Right renal pelvis (tissue), 4 donors: Measurements from ENCODE around the gene NUP98. TPM values are rescaled to one million over a fixed set of nuclear protein-coding genes. Genes with fewer than 3 reads are reported as not detected.

Experiments used
- DNase-seq, 4 donors: peaks; one replicate each; pipeline ENCODE4 v3.0.0-alpha.2; 2013; ENCODE audit warnings: low read depth in 4 of 4, low spot score in 3 of 4, missing footprints in 1 of 4
- polyA plus RNA-seq, 4 donors: library from polyadenylated mRNA; unstranded; fragments of 120-200 nt; gene quantifications; one replicate each; pipeline ENCODE4 v1.2.1, GENCODE V29; 2013; ENCODE audit not compliant: insufficient read length in 4 of 4

NUP98 gene
- polyA plus RNA-seq, 4 donors, result 60.2 to 63.0 (median 61.3) TPM

GRCh38 chr11:3738723-3739122 lies 58.6 kb downstream of the NUP98 start:
- no peak for DNase-seq

DNA sequence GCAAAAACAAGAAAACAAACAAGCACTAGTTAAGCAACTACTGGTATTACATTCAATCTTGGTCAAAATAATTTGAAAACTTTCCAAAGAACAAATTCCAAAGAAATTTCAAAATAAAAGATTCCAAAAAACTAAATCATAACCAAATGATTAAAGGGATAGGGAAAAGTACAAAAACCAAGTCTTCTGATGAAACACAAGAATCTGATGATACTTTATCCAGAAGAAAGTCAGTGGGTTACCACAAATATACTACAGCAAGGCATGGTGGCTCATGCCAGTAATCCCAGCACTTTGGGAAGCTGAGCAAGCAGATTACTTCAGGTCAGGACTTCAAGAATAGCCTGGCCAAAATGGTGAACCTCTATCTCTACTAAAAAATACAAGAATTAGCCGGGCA lies 59.1 kb downstream of the NUP98 start:
- no peak for DNase-seq

- no peak for DNase-seq
Observed at GRCh38 chr11:3737386-3737933, 59.9 kb downstream of the NUP98 start.

DNA sequence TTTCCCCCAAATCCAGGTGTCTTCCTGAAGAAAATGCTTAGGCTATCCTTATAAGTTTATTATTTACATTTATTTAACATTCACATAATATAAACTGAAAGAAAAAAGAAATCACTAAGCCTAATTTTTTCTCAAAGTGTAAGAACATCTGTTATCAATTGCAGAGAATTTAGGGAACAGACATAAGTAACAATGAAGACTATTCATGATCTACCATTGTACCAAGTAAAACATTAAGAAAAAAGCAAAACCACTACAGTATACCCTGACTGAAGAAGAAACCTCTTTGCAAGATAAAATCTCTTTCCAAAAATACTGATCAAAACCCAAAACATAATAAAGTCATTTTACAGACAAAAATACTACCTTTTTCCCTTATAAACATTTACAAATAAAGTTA lies 60.5 kb downstream of the NUP98 start:
- DNase-seq, result no peak

- DNase-seq, result no peak
Observed at GRCh38 chr11:3735827-3736226, 61.5 kb downstream of the NUP98 start.

GRCh38 chr11:3732671-3733436 lies 64.5 kb downstream of the NUP98 start:
- no peak for DNase-seq

DNA sequence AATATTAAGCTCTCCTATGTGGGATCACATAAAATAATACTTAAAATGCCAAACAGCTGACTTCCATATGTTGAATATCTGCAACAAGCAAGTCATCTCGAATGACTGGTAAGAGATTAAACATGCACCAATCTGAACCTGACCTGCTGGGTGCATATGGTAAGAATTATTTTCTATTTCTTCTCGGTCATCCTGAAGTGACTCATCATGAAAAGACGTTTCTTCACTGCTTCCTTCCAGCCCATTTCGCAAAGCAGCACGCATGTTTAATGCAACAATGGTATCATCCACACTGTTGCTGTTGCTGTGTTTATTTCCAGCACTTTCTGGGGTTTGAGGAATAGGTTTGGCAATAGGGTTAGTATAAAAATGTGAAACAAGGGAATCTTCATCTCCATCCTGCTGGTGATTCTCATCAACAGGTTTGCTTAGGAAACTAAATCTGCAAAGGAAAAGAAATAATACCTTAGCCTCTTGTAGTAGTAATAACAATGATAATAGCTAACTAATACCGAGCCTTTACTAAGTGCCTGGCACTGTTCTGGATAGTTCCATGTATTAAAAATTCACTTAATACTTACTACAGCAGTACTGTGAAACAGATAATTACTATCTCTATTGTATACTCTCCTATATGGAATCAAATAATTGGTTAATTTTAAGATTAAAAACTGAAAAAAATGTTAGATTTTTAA lies 74.2 kb downstream of the NUP98 start:
- DNase-seq, result no peak

- no peak for DNase-seq
Observed at GRCh38 chr11:3722100-3722499, 75.3 kb downstream of the NUP98 start.

- no peak for DNase-seq
Observed at GRCh38 chr11:3720997-3721396, 76.4 kb downstream of the NUP98 start.

GRCh38 chr11:3712274-3712673 lies 85.1 kb downstream of the NUP98 start:
- DNase-seq, result no peak

DNA sequence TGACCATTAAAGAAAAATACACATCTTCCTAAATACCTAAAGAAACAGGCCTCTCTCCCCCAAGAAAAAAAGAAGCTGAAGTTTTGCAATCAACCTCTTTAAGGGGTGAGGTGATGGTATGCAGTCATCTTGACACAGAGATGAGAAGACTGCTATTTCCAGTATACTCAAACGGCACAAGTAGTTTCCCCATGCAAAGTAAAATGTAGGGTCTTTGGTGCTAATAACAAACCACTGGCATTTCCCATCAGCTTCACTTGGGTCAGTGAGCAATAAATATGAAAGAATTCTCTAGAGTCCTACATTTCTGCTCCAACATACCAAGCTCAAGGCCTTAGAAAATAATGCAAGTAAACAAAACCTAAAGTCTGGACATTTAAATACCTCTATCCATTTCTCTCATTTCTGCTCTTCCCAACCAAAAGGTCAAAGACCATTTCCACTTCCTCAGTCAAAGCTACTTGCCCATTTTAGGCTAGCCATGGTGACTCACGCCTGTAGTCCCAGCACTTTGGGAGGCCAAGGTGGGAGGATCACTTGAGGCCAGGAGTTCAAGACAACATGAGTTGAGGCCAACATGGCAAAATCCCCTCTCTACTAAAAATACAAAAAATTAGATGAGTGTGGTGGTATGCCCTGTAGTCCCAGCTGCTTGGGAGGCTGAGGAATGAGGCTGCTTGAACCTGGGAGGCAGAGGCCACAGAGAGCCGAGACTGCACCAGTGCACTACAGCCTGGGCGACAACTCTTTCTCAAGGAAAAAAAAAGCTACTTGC lies 86.7 kb downstream of the NUP98 start:
- DNase-seq, result no peak

DNA sequence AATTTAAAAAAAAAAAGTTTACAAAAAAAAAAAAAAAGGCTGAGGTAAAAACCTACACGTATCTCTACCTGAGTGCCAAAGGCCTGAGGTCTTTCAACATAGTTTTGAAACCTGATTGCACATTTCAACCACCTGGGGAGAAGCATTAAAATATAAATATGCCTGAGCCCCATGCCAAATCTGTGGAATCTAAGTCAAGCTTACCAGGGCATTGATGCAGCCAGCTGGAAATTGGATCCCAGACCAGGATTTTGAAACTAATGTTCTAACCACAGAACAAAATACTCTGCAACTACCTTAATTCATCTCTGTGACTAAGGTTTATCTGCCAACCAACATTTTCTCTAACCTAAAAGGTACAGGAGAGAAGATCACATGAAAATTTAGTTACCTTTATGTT lies 87.4 kb downstream of the NUP98 start:
- no peak for DNase-seq

DNA sequence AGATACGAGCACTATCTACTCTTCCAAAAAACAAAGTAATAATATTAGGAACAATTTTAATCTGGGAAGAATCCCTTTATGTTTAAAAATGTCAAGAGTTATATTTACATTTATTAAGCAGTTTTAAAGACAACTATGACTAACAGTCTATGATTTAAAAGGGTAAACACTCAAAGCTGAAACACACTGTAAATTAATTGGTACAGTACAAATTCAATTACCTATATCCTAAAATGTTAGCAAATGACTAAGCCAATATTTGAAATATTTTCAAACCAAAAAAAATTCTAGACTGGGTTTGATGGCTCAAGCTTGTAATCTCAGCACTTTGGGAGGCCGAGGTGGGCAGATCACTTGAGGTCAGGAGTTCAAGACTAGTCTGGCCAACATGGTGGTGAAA lies 90.2 kb downstream of the NUP98 start:
- no peak for DNase-seq

DNA sequence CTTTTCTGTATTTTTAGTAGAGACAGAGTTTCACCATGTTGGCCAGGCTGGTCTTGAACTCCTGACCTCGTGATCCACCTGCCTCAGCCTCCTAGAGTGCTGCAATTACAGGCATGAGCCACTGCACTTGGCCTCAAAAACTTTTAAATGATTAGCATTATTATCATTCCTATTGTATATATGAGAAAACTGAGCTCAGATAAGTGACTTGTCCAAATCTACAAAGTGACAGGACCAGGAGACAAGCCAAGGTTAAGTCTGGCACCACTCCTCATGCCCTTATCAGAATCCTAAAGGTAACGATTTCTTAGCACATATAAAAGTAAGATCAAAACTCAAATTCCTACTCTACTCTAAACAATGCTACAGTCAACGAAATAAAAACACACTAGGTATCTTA lies 94.0 kb downstream of the NUP98 start:
- no peak for DNase-seq

DNA sequence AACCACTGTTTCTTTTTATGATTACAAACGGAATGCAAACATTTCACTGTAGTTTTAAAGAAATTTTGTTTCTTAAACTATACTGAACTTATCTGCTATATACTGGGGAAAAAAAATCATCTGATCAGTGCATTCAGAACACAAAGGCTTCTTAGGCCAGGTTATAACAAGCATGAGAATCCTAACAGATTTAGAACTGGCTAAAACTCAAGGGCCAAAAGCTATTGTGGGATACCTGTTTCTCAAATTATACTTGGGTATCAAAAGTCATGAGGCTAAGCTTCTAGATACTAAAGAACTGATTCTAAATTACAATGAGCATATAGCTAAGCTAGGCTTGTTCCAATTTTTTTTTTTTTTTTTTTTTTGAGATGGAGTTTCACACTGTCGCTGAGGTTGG lies 96.4 kb downstream of the NUP98 start:
- no peak for DNase-seq

DNA sequence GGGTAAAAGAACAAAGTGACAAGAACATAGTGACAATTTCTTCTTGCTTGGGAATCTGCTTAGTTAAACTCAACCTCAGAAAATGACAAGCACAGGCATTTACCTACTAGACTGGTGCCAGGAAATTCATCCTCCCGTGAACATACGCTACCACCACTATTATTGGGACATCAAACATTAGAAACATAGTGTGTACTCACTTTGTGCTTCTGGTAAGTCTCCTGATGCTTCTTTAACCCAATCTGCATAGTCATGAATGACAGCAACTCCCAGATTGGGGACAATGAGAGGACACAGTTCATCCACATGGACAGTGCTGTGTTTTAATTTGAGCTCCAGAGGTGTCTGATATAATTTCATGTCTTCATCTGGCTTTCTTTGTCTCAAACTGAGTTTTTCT lies 96.9 kb downstream of the NUP98 start:
- no peak for DNase-seq

- no peak for DNase-seq
Observed at GRCh38 chr11:3686751-3687150, 110.6 kb downstream of the NUP98 start.

- DNase-seq, result no peak
Observed at GRCh38 chr11:3685923-3686322, 111.4 kb downstream of the NUP98 start.

- DNase-seq, result no peak
Observed at GRCh38 chr11:3684819-3685172, 112.6 kb downstream of the NUP98 start.

- DNase-seq, result no peak
Observed at GRCh38 chr11:3684129-3684818, 113.1 kb downstream of the NUP98 start.

DNA sequence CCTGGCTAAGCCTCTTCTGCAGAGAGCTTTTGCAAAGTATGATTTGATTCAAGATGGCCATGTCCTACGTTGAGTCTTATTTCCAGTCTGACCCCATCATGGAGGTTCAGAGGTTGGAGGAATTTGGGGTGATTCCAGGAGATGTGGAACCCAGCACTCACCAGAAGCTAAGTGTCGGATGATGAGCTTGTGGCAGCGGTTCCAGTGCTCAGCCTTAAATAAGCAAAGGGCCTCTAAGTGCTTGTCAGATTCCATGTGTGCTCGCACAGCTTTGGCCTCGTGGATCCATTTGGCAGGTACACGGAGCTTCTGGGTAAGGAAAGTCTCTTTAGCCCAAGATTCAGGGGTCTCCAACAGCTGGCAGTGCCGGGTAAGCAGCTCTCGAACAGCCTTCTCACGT lies 114.3 kb downstream of the NUP98 start:
- DNase-seq, result no peak
